GM21381 (cell line): Measurements from ENCODE around the gene DNAH11.
A peak's percentile ranks its signal among the peaks of the same experiment; 100 is the strongest.
"Not testable (repeated sequence)": the region's sequence is repeated elsewhere in the genome, so short reads cannot be mapped to it uniquely, and the experiment has no call there.

Experiments used
- ATAC-seq: cut with Tn5 transposase; IDR thresholded peaks from one replicate; pipeline ENCODE4 v1.9.1; 2021; ENCODE audit warnings: mild to moderate bottlenecking, moderate library complexity; ENCODE audit not compliant: unreplicated experiment

DNAH11 gene

GRCh38 chr7:21707566-21707965 lies 164.7 kb downstream of the DNAH11 start:
- ATAC-seq = no peak

GRCh38 chr7:21708096-21708495 lies 165.3 kb downstream of the DNAH11 start:
- ATAC-seq = no peak

GRCh38 chr7:21717323-21717722 lies 174.5 kb downstream of the DNAH11 start:
- ATAC-seq = no peak

GRCh38 chr7:21718391-21718790 lies 175.6 kb downstream of the DNAH11 start:
- ATAC-seq = no peak

GRCh38 chr7:21719846-21720245 lies 177.0 kb downstream of the DNAH11 start:
- no peak for ATAC-seq

- no peak for ATAC-seq
Measured at GRCh38 chr7:21722371-21722770, 179.5 kb downstream of the DNAH11 start.

- ATAC-seq = no peak
Measured at GRCh38 chr7:21724562-21724961, 181.7 kb downstream of the DNAH11 start.

- no peak for ATAC-seq
Measured at GRCh38 chr7:21730399-21730798, 187.6 kb downstream of the DNAH11 start.

- ATAC-seq = no peak
Measured at GRCh38 chr7:21731977-21732376, 189.1 kb downstream of the DNAH11 start.

GRCh38 chr7:21732956-21733355 lies 190.1 kb downstream of the DNAH11 start:
- ATAC-seq = not testable (repeated sequence)

GRCh38 chr7:21733837-21734236 lies 191.0 kb downstream of the DNAH11 start:
- ATAC-seq = no peak

- no peak for ATAC-seq
Measured at GRCh38 chr7:21743493-21743892, 200.7 kb downstream of the DNAH11 start.

GRCh38 chr7:21746949-21747348 lies 204.1 kb downstream of the DNAH11 start:
- ATAC-seq = no peak

GRCh38 chr7:21747806-21748205 lies 205.0 kb downstream of the DNAH11 start:
- ATAC-seq = no peak

- ATAC-seq = no peak
Measured at GRCh38 chr7:21749378-21749777, 206.5 kb downstream of the DNAH11 start.

GRCh38 chr7:21753071-21753470 lies 210.2 kb downstream of the DNAH11 start:
- no peak for ATAC-seq

GRCh38 chr7:21754963-21755362 lies 212.1 kb downstream of the DNAH11 start:
- ATAC-seq = no peak

- ATAC-seq = no peak
Measured at GRCh38 chr7:21757537-21758282, 214.9 kb downstream of the DNAH11 start.

- no peak for ATAC-seq
Measured at GRCh38 chr7:21758286-21758685, 215.4 kb downstream of the DNAH11 start.

GRCh38 chr7:21762469-21762868 lies 219.6 kb downstream of the DNAH11 start:
- ATAC-seq = no peak

GRCh38 chr7:21763818-21764217 lies 221.0 kb downstream of the DNAH11 start:
- no peak for ATAC-seq

- no peak for ATAC-seq
Measured at GRCh38 chr7:21766218-21766617, 223.4 kb downstream of the DNAH11 start.

- ATAC-seq = peak; percentile 52
Measured at GRCh38 chr7:21767300-21767900, 224.6 kb downstream of the DNAH11 start.
